ENCODE measurements around the gene SEC16A.

Gene SEC16A

GRCh38 chr9:136443087-136443486 is 39.8 kb downstream of the SEC16A start:
- no peak for TF ChIP-seq CTCF (conservative IDR thresholded peaks at IDR 0.05; ENCODE audit: low read depth, low read length)
- no peak overlapping the region for H3K4me3 ChIP-seq (ENCODE audit: low read depth, low read length)

GRCh38 chr9:136442265-136442664 is 40.6 kb downstream of the SEC16A start:
- DNase-seq (ENCODE audit: low read depth), result no peak
- H3K4me3 ChIP-seq (ENCODE audit: low read depth, low read length), result no peak overlapping the region
- no peak for TF ChIP-seq CTCF (conservative IDR thresholded peaks at IDR 0.05; ENCODE audit: low read depth, low read length)

More at GRCh38 chr9:136443087-136443486, 39.8 kb downstream of the SEC16A start:
- no peak for DNase-seq (ENCODE audit: low read depth)

- DNase-seq (ENCODE audit: low read depth), result no peak
- H3K4me3 ChIP-seq (ENCODE audit: low read depth, low read length), result no peak overlapping the region
- TF ChIP-seq CTCF (conservative IDR thresholded peaks at IDR 0.05; ENCODE audit: low read depth, low read length), result no peak
Observed at GRCh38 chr9:136441681-136442245, 41.1 kb downstream of the SEC16A start.

- no peak overlapping the region for H3K4me3 ChIP-seq (ENCODE audit: low read depth, low read length)
- TF ChIP-seq CTCF (conservative IDR thresholded peaks at IDR 0.05; ENCODE audit: low read depth, low read length), result no peak
- DNase-seq (ENCODE audit: low read depth), result no peak
Observed at GRCh38 chr9:136441191-136441680, 41.6 kb downstream of the SEC16A start.

GRCh38 chr9:136439481-136440408 is 43.1 kb downstream of the SEC16A start, which contains the start of gene INPP5E:
TSS of gene INPP5E (minus strand) at chr9:136439845. CDS start at chr9:136439419, 426 bp downstream.
- DNase-seq (ENCODE audit: low read depth), result peak; percentile 69
- peak within 1 kb of the TSS; percentile 81 for H3K4me3 ChIP-seq (ENCODE audit: low read depth, low read length)
- peak; percentile 48 for TF ChIP-seq CTCF (conservative IDR thresholded peaks at IDR 0.05; ENCODE audit: low read depth, low read length)

GRCh38 chr9:136438548-136439480 is 44.0 kb downstream of the SEC16A start:
- peak; percentile 33 for DNase-seq (ENCODE audit: low read depth)
- H3K4me3 ChIP-seq (ENCODE audit: low read depth, low read length), result peak overlapping the region; percentile 81
- no peak for TF ChIP-seq CTCF (conservative IDR thresholded peaks at IDR 0.05; ENCODE audit: low read depth, low read length)

Data from choroid plexus epithelial cell (primary cell).